Thyroid gland (tissue), 4 donors: ENCODE measurements around the gene SH3TC1.

Source experiments
- CTCF ChIP-seq, 6 experiments: fragments of 200-600 bp in 3 of 6; fragments of 450-650 bp in 3 of 6; sonication (generic) in 3 of 6; IDR thresholded peaks; one replicate each; pipeline ENCODE4 v1.5.1; 2016 to 2019; ENCODE audit warnings: antibody characterized with exemption in 6 of 6, mild to moderate bottlenecking in 2 of 6, inconsistent platforms in 1 of 6, moderate library complexity in 1 of 6
- POLR2A ChIP-seq, 2 donors: fragments of 450-650 bp; IDR thresholded peaks; one replicate each; pipeline ENCODE4 v1.6.1; 2017; ENCODE audit warnings: antibody characterized with exemption in 2 of 2, mild to moderate bottlenecking in 2 of 2, moderate library complexity in 1 of 2

GRCh38 chr4:8205749-8206611, 6.9 kb downstream of the SH3TC1 start:
- TF ChIP-seq POLR2A (IDR thresholded peaks at IDR 0.05) (no peak), CTCF (IDR thresholded peaks at IDR 0.05) (no peak)
